ENCODE measurements around the gene ATG16L2.

GRCh38 chr11:72829884-72830533, 15.8 kb downstream of the ATG16L2 start:
- TF ChIP-seq, protein P1, sequence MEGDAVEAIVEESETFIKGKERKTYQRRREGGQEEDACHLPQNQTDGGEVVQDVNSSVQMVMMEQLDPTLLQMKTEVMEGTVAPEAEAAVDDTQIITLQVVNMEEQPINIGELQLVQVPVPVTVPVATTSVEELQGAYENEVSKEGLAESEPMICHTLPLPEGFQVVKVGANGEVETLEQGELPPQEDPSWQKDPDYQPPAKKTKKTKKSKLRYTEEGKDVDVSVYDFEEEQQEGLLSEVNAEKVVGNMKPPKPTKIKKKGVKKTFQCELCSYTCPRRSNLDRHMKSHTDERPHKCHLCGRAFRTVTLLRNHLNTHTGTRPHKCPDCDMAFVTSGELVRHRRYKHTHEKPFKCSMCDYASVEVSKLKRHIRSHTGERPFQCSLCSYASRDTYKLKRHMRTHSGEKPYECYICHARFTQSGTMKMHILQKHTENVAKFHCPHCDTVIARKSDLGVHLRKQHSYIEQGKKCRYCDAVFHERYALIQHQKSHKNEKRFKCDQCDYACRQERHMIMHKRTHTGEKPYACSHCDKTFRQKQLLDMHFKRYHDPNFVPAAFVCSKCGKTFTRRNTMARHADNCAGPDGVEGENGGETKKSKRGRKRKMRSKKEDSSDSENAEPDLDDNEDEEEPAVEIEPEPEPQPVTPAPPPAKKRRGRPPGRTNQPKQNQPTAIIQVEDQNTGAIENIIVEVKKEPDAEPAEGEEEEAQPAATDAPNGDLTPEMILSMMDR (IDR thresholded peaks at IDR 0.05) = no peak
- TF ChIP-seq POLR2A (IDR thresholded peaks at IDR 0.05) = no peak
